ENCODE results near the gene P2RX4. TPM values are rescaled to one million over a fixed set of nuclear protein-coding genes. Genes with fewer than 3 reads are reported as not detected.

P2RX4 gene
- total and polyA plus RNA-seq, 11 donors = 3.2 to 27.4 (median 5.3) TPM

- ATAC-seq = no peak
- 87 to 92% (median 91%) methylated on average over 8 of the region's 8 CpGs for WGBS, 4 donors
- Histone ChIP-seq H3K27me3 (no peaks in the 10 kb centered on the region), H3K4me3 (no peak overlapping the region), H3K9me3 (no peaks in the 10 kb centered on the region), H3K4me1 (peaks cover 0 to 40% (median 8%) of the 10 kb centered on the region in 12 donors), H3K36me3 (peaks cover 0 to 37% (median 13%) of the 10 kb centered on the region in 9 donors), H3K27ac (no peak overlapping the region)
- DNase-seq = peak in 1 of 5 donors; percentile 5
- intact Hi-C loops (cut with DNase I) = loop anchor here in 1 of 10 donors (10.0 kb wide), 1 partner anchor 92 kb away; no protein-coding TSS in a partner anchor
- TF ChIP-seq CTCF (IDR thresholded peaks at IDR 0.05) (no peak), POLR2A (IDR thresholded peaks at IDR 0.05) (no peak)
These were observed 7.1 kb downstream of the P2RX4 start for GRCh38 chr12:121217063-121217462.

GRCh38 chr12:121217761-121218160 lies 7.8 kb downstream of the P2RX4 start:
- TF ChIP-seq POLR2A (IDR thresholded peaks at IDR 0.05) = no peak
- TF ChIP-seq CTCF (IDR thresholded peaks at IDR 0.05) = no peak
- peaks cover 0 to 42% (median 15%) of the 10 kb centered on the region in 9 donors for H3K36me3 ChIP-seq

GRCh38 chr12:121218588-121219352 lies 8.8 kb downstream of the P2RX4 start:
- TF ChIP-seq POLR2A (IDR thresholded peaks at IDR 0.05) = no peak
- TF ChIP-seq CTCF (IDR thresholded peaks at IDR 0.05) = no peak
- ATAC-seq = no peak
- H3K4me1 ChIP-seq = peaks cover 0 to 27% (median 8%) of the 10 kb centered on the region in 12 donors
- H3K27me3 ChIP-seq = no peaks in the 10 kb centered on the region
- no peak overlapping the region for H3K4me3 ChIP-seq
- peaks cover 0 to 52% (median 24%) of the 10 kb centered on the region in 9 donors for H3K36me3 ChIP-seq
- DNase-seq = peak in 1 of 5 donors; percentile 1
- intact Hi-C loops (cut with DNase I) = loop anchor here in 1 of 10 donors (10.0 kb wide), 1 partner anchor 94 kb away; no protein-coding TSS in a partner anchor
- no peak overlapping the region for H3K27ac ChIP-seq
- H3K9me3 ChIP-seq = no peaks in the 10 kb centered on the region
- 87 to 90% (median 89%) methylated on average over 18 of the region's 18 CpGs for WGBS, 4 donors

More at GRCh38 chr12:121217761-121218160, 7.8 kb downstream of the P2RX4 start:
- WGBS, 4 donors = 86 to 92% (median 90%) methylated on average over 5 of the region's 5 CpGs
- DNase-seq (no peak), ATAC-seq (no peak)
- no peak overlapping the region for H3K4me3 ChIP-seq
- no peak overlapping the region for H3K27ac ChIP-seq
- intact Hi-C loops (cut with DNase I) = loop anchor here in 1 of 10 donors (10.0 kb wide), 1 partner anchor 93 kb away; no protein-coding TSS in a partner anchor
- peaks cover 0 to 37% (median 8%) of the 10 kb centered on the region in 12 donors for H3K4me1 ChIP-seq
- no peaks in the 10 kb centered on the region for H3K9me3 ChIP-seq
- H3K27me3 ChIP-seq = no peaks in the 10 kb centered on the region

- Histone ChIP-seq H3K27ac (no peak overlapping the region), H3K27me3 (no peaks in the 10 kb centered on the region), H3K9me3 (no peaks in the 10 kb centered on the region), H3K4me1 (peaks cover 0 to 20% (median 7%) of the 10 kb centered on the region in 12 donors), H3K36me3 (peaks cover 0 to 57% (median 28%) of the 10 kb centered on the region in 9 donors), H3K4me3 (no peak overlapping the region)
- WGBS, 4 donors = 90 to 99% (median 96%) methylated on average over 3 of the region's 3 CpGs
- no peak for DNase-seq
- intact Hi-C loops (cut with DNase I) = loop anchor here in 1 of 10 donors (10.0 kb wide), 1 partner anchor 95 kb away; no protein-coding TSS in a partner anchor
- ATAC-seq = no peak
- TF ChIP-seq CTCF (IDR thresholded peaks at IDR 0.05) (no peak), POLR2A (IDR thresholded peaks at IDR 0.05) (no peak)
These were observed 9.5 kb downstream of the P2RX4 start for GRCh38 chr12:121219353-121219986.

Measured in heart left ventricle (tissue), 16 donors.